Spleen (tissue), 11 donors: Measurements from ENCODE around the gene NBDY. TPM values are rescaled to one million over a fixed set of nuclear protein-coding genes. Genes with fewer than 3 reads are reported as not detected.
A peak's percentile ranks its signal among the peaks of the same experiment; 100 is the strongest.

Source experiments
- DNase-seq: peaks from one replicate; pipeline ENCODE4 v3.0.0-alpha.2; 2020
- H3K27ac ChIP-seq, 8 donors: fragments of 200-600 bp; sonication (generic) in 7 of 8; 1 replicate in 4 of 8; 2 replicates in 4 of 8; pipeline versions ENCODE4 v1.5.0 to v1.8.0; 2016 to 2021; ENCODE audit warnings: inconsistent platforms in 4 of 8, mild to moderate bottlenecking in 4 of 8, moderate library complexity in 1 of 8
- H3K27me3 ChIP-seq, 7 donors: fragments of 200-600 bp; sonication (generic) in 6 of 7; replicated peaks in 1 of 7; 1 replicate in 4 of 7; 2 replicates in 3 of 7; pipeline versions ENCODE4 v1.5.0 to v1.8.0; 2016 to 2021; ENCODE audit warnings: inconsistent platforms in 3 of 7, mild to moderate bottlenecking in 1 of 7
- H3K36me3 ChIP-seq, 6 donors: fragments of 200-600 bp; sonication (generic) in 5 of 6; 1 replicate in 4 of 6; 2 replicates in 2 of 6; pipeline versions ENCODE4 v1.5.0 to v1.8.0; 2016 to 2021; ENCODE audit warnings: inconsistent platforms in 2 of 6
- H3K4me1 ChIP-seq, 6 donors: fragments of 200-600 bp; sonication (generic) in 5 of 6; 1 replicate in 3 of 6; 2 replicates in 3 of 6; pipeline versions ENCODE4 v1.5.0 to v1.8.0; 2016 to 2021; ENCODE audit warnings: inconsistent platforms in 3 of 6
- H3K4me3 ChIP-seq, 8 donors: fragments of 200-600 bp; sonication (generic) in 7 of 8; 1 replicate in 4 of 8; 2 replicates in 4 of 8; pipeline versions ENCODE4 v1.5.0 to v1.8.0; 2016 to 2021; ENCODE audit warnings: inconsistent platforms in 4 of 8, mild to moderate bottlenecking in 4 of 8, moderate library complexity in 2 of 8
- H3K9me3 ChIP-seq, 8 donors: fragments of 200-600 bp; sonication (generic) in 7 of 8; 1 replicate in 4 of 8; 2 replicates in 4 of 8; pipeline versions ENCODE4 v1.5.0 to v1.8.0; 2016 to 2021; ENCODE audit warnings: inconsistent platforms in 4 of 8
- CTCF ChIP-seq, 11 experiments: fragments of 200-600 bp in 7 of 11; fragments of 450-650 bp in 4 of 11; sonication (generic) in 4 of 11; IDR thresholded peaks in 8 of 11; conservative IDR thresholded peaks in 3 of 11; 1 replicate in 7 of 11; 2 replicates in 4 of 11; pipeline versions ENCODE4 v1.4.0 to v1.8.0; 2016 to 2021; ENCODE audit warnings: antibody characterized with exemption in 11 of 11, inconsistent platforms in 4 of 11, mild to moderate bottlenecking in 1 of 11
- POLR2A ChIP-seq, 3 donors: fragments of 450-650 bp; IDR thresholded peaks; one replicate each; pipeline ENCODE4 v1.5.1; 2017; ENCODE audit warnings: antibody characterized with exemption in 3 of 3, mild to moderate bottlenecking in 1 of 3
- POLR2AphosphoS5 ChIP-seq, 3 donors: sonication (generic); formaldehyde crosslinking; IDR thresholded peaks; one replicate each; pipeline ENCODE4 v1.5.1; 2017; ENCODE audit warnings: antibody characterized with exemption in 3 of 3
- WGBS, 5 donors: extraction: QIAGEN DNeasy Blood & Tissue Kit in 3 of 5; methylation state at CpG; one replicate each; pipeline versions ENCODE4 v1.1.5 to v1.1.7; 2013 to 2018; 5-methylcytosine and 5-hydroxymethylcytosine counted together
- intact Hi-C: fragments of 100-400 bp; cut with DNase I; formaldehyde crosslinking; loops from one replicate; pipeline ENCODE4 v1.15.0; 2023; ENCODE audit warnings: low total_unique reads
- polyA plus RNA-seq, 3 donors: library from polyadenylated mRNA; stranded (reverse); fragments of 200-250 nt; gene quantifications; one replicate each; pipeline ENCODE4 v1.2.1, GENCODE V29; 2013
- total RNA-seq, 7 donors: library from RNA; depleted of rRNA in 3 of 7; stranded (reverse); fragments of >200 nt in 3 of 7; fragmentation: NEBNext Ultra II Directional in 4 of 7; extraction: Animal tissue kit (Norgen Biotek cat#: 25700) in 4 of 7; gene quantifications; one replicate each; pipeline versions ENCODE4 v1.1.0 to v1.2.1, GENCODE V29; 2016 to 2021
- donor health status: healthy with polysubstance abuse.
- donor health status: DM: no; HTN: no; CAD: no; lungs with moderate emphysema.
- donor health status: DM: no; HTN: no; CAD: no.
- donor health status: Bipolar disorder and iron deficiency.
- donor health status: healthy.
- donor health status: DM: no; HTN: no; CAD: no.
- donor health status: DM: yes; HTN: yes; CAD: no.

NBDY gene
- total and polyA plus RNA-seq, 10 donors = 15.7 to 46.7 (median 29.4) TPM

- peaks cover 0 to 14% (median 0%) of the 10 kb centered on the region in 7 donors for H3K27me3 ChIP-seq
- H3K4me3 ChIP-seq = peak overlapping the region in 3 of 8 donors; percentile 49 to 75 (median 63)
- H3K9me3 ChIP-seq = no peaks in the 10 kb centered on the region
- H3K4me1 ChIP-seq = peaks cover 0 to 39% (median 14%) of the 10 kb centered on the region in 6 donors
- intact Hi-C loops = no loop called here
- H3K27ac ChIP-seq = peak overlapping the region in 2 of 8 donors; percentile 84 to 85
- no peaks in the 10 kb centered on the region for H3K36me3 ChIP-seq
- DNase-seq = no peak
- 23 to 29% (median 26%) methylated on average over 2 of the region's 2 CpGs for WGBS, 5 donors
- no peak for TF ChIP-seq POLR2AphosphoS5 (IDR thresholded peaks at IDR 0.05)
Observed at GRCh38 chrX:56728321-56728720, 722 bp upstream of the NBDY start.

- peak overlapping the region in 7 of 8 donors; percentile 30 to 87 (median 82) for H3K27ac ChIP-seq
- intact Hi-C loops = no loop called here
- peaks cover 0 to 14% (median 0%) of the 10 kb centered on the region in 7 donors for H3K27me3 ChIP-seq
- no peaks in the 10 kb centered on the region for H3K9me3 ChIP-seq
- TF ChIP-seq CTCF (IDR thresholded peaks at IDR 0.05 in 8 of 11, conservative IDR thresholded peaks at IDR 0.05 in 3 of 11) (no peak), POLR2AphosphoS5 (IDR thresholded peaks at IDR 0.05) (no peak), POLR2A (IDR thresholded peaks at IDR 0.05) (no peak)
- no peak for DNase-seq
- H3K36me3 ChIP-seq = no peaks in the 10 kb centered on the region
- WGBS, 5 donors = 3 to 23% (median 6%) methylated on average over 8 of the region's 8 CpGs
- peaks cover 0 to 43% (median 14%) of the 10 kb centered on the region in 6 donors for H3K4me1 ChIP-seq
- H3K4me3 ChIP-seq = peak overlapping the region; percentile 42 to 75 (median 52)
Observed at GRCh38 chrX:56728752-56729151, 291 bp upstream of the NBDY start.

DNA sequence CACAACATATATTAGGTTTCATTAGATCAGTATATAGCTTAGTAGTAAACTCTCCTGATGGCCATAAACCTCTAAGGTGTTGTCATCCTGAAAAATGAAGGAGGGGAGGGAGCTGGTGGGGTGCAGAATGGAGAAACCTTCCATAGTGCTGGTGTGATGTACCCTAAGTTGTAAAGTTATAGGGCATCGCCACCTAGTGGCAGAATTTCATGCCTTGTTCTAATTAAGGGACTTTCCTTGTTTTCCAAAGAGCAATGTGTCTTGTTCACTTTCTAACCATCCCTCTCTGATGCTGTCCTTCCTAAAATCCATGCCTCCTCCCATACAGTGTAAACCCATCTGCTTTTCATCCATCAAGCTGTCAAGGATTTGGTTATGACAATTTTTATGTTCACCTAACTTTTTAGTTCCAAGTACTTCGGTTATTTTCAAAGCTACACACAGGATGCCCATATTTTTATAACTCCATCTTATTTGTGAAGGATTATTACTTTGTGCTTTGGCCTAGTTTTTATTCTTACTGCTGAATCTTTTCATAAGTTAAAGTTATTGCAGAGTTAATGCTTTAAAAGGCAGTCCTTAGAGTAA, 4.5 kb downstream of the NBDY start:
- DNase-seq = no peak
- TF ChIP-seq CTCF (IDR thresholded peaks at IDR 0.05 in 8 of 11, conservative IDR thresholded peaks at IDR 0.05 in 3 of 11) (peak; percentile 28 to 76 (median 53)), POLR2A (IDR thresholded peaks at IDR 0.05) (no peak)
- intact Hi-C loops = no loop called here

GRCh38 chrX:56736219-56736618, 7.2 kb downstream of the NBDY start:
- 92 to 97% (median 92%) methylated on average over 13 to 14 of the region's 14 CpGs for WGBS, 5 donors
- H3K4me3 ChIP-seq = no peak overlapping the region
- peak; percentile 59 for DNase-seq
- TF ChIP-seq CTCF (IDR thresholded peaks at IDR 0.05 in 8 of 11, conservative IDR thresholded peaks at IDR 0.05 in 3 of 11) = no peak
- TF ChIP-seq POLR2AphosphoS5 (IDR thresholded peaks at IDR 0.05) = no peak
- TF ChIP-seq POLR2A (IDR thresholded peaks at IDR 0.05) = no peak
- no peak overlapping the region for H3K27ac ChIP-seq
- intact Hi-C loops = no loop called here
- no peaks in the 10 kb centered on the region for H3K9me3 ChIP-seq
- peaks cover 0 to 28% (median 0%) of the 10 kb centered on the region in 6 donors for H3K36me3 ChIP-seq
- H3K27me3 ChIP-seq = no peaks in the 10 kb centered on the region
- peaks cover 0 to 29% (median 10%) of the 10 kb centered on the region in 6 donors for H3K4me1 ChIP-seq

More for the DNA sequence above, 4.5 kb downstream of the NBDY start:
- Histone ChIP-seq H3K4me1 (peaks cover 0 to 41% (median 14%) of the 10 kb centered on the region in 6 donors), H3K27ac (no peak overlapping the region), H3K9me3 (no peaks in the 10 kb centered on the region), H3K4me3 (no peak overlapping the region), H3K27me3 (peaks cover 0 to 7% (median 0%) of the 10 kb centered on the region in 7 donors), H3K36me3 (peaks cover 0 to 25% (median 0%) of the 10 kb centered on the region in 6 donors)
- WGBS, 5 donors = 45 to 55% (median 51%) methylated on average over 2 of the region's 2 CpGs
